SK-N-SH (cell line): ENCODE measurements around the gene OR6K3. TPM values are rescaled to one million over a fixed set of nuclear protein-coding genes. Genes with fewer than 3 reads are reported as not detected.

Experiments used
- CTCF ChIA-PET: fragments of 300-600, 350-600 bp; formaldehyde crosslinking; extraction: SDS; loops from one replicate; lab custom pipeline; 2021; lab: Yijun Ruan, JAX
- POLR2A ChIA-PET: fragments of 350-600 bp; sonication (Branson Sonifier 250); formaldehyde crosslinking; extraction: SDS; loops from one replicate; lab custom pipeline; 2020; ENCODE audit warnings: antibody characterized with exemption, inconsistent platforms; lab: Yijun Ruan, JAX
- DNase-seq: peaks from one replicate; pipeline ENCODE4 v3.0.0; 2012
- H2AFZ ChIP-seq: fragments of 200-600 bp; sonication (generic); 2 replicates; pipeline ENCODE4 v1.8.1; 2016; ENCODE audit warnings: antibody characterized with exemption, mild to moderate bottlenecking, low read depth
- H3F3A ChIP-seq: fragments of 200-600 bp; sonication (generic); replicated peaks from 2 replicates; pipeline ENCODE3; 2016; ENCODE audit warnings: antibody characterized with exemption, mild to moderate bottlenecking; ENCODE audit not compliant: insufficient read depth
- H3K27ac ChIP-seq, 2 experiments: fragments of 200-500 bp in 1 of 2; fragments of 200-600 bp in 1 of 2; sonication (Bioruptor generic) in 1 of 2; sonication (generic), shearing (Covaris generic) in 1 of 2; 2 replicates each; pipeline versions ENCODE4 v1.5.1 to v1.6.1; 2014 to 2016; ENCODE audit warnings: low read depth in 2 of 2, inconsistent platforms in 1 of 2, low read length in 1 of 2, mild to moderate bottlenecking in 1 of 2, mixed read lengths in 1 of 2
- H3K27me3 ChIP-seq: fragments of 200-600 bp; sonication (generic), shearing (Covaris generic); 2 replicates; pipeline ENCODE4 v1.6.1; 2016; ENCODE audit warnings: mixed run types; ENCODE audit not compliant: insufficient read depth
- H3K36me3 ChIP-seq, 2 experiments: fragments of 200-500 bp in 1 of 2; fragments of 200-600 bp in 1 of 2; sonication (Bioruptor generic) in 1 of 2; sonication (generic) in 1 of 2; replicated peaks in 1 of 2; 2 replicates each; pipeline versions ENCODE3 to v1.5.1; 2014 to 2016; ENCODE audit warnings: low read length in 1 of 2, mild to moderate bottlenecking in 1 of 2; ENCODE audit not compliant: insufficient read depth in 2 of 2, control insufficient read depth in 1 of 2
- H3K4me1 ChIP-seq, 2 experiments: fragments of 200-500 bp in 1 of 2; fragments of 200-600 bp in 1 of 2; sonication (Bioruptor generic) in 1 of 2; sonication (generic), shearing (Covaris generic) in 1 of 2; 2 replicates each; pipeline versions ENCODE4 v1.5.1 to v1.6.1; 2014 to 2016; ENCODE audit warnings: low read depth in 1 of 2, low read length in 1 of 2, mixed run types in 1 of 2; ENCODE audit not compliant: insufficient read depth in 2 of 2, control insufficient read depth in 1 of 2
- H3K4me2 ChIP-seq: fragments of 200-600 bp; sonication (generic), shearing (Covaris generic); 2 replicates; pipeline ENCODE4 v1.6.1; 2017; ENCODE audit warnings: mixed run types
- H3K4me3 ChIP-seq, 2 experiments: fragments of 200-500 bp in 1 of 2; fragments of 200-600 bp in 1 of 2; sonication (Bioruptor generic) in 1 of 2; sonication (generic), shearing (Covaris generic) in 1 of 2; 2 replicates each; pipeline versions ENCODE4 v1.5.1 to v1.8.1; 2014 to 2016; ENCODE audit warnings: low read depth in 2 of 2, inconsistent platforms in 1 of 2, low read length in 1 of 2, mild to moderate bottlenecking in 1 of 2, mixed read lengths in 1 of 2, moderate library complexity in 1 of 2
- H3K79me2 ChIP-seq: fragments of 200-600 bp; sonication (generic); 2 replicates; pipeline ENCODE4 v1.8.1; 2017; ENCODE audit warnings: mild to moderate bottlenecking; ENCODE audit not compliant: insufficient read depth
- H3K9ac ChIP-seq: fragments of 200-600 bp; sonication (generic); 2 replicates; pipeline ENCODE4 v1.6.1; 2017; ENCODE audit warnings: mixed run types
- H3K9me2 ChIP-seq: fragments of 200-600 bp; sonication (generic); 2 replicates; pipeline ENCODE4 v1.6.1; 2017; ENCODE audit warnings: mixed run types
- H3K9me3 ChIP-seq: fragments of 200-600 bp; sonication (generic); 2 replicates; pipeline ENCODE4 v1.6.1; 2017; ENCODE audit warnings: mixed run types, mild to moderate bottlenecking, moderate library complexity
- H4K20me1 ChIP-seq: fragments of 200-600 bp; sonication (generic); 2 replicates; pipeline ENCODE4 v1.6.1; 2017; ENCODE audit warnings: mild to moderate bottlenecking, mixed run types; ENCODE audit not compliant: insufficient read depth
- CHD2 ChIP-seq: fragments of 150-350 bp; IDR thresholded peaks from 2 replicates; pipeline ENCODE4 v1.6.1; 2018; ENCODE audit warnings: low read length; ENCODE audit not compliant: partially characterized antibody
- ELF1 ChIP-seq: IDR thresholded peaks from 2 replicates; pipeline ENCODE4 v1.4.0; 2012
- EZH2phosphoT487 ChIP-seq: fragments of 200-600 bp; sonication (generic); IDR thresholded peaks from 2 replicates; pipeline ENCODE4 v1.6.1; 2017; ENCODE audit warnings: low read depth, mixed run types, mild to moderate bottlenecking, antibody characterized with exemption, moderate library complexity, borderline replicate concordance
- FOSL2 ChIP-seq: IDR thresholded peaks from 2 replicates; pipeline ENCODE4 v1.4.0; 2012; ENCODE audit warnings: low read depth, mild to moderate bottlenecking, moderate library complexity, borderline replicate concordance
- FOXJ3 ChIP-seq: sonication (generic); formaldehyde crosslinking; IDR thresholded peaks from 2 replicates; pipeline ENCODE4 v1.5.1; 2020; ENCODE audit warnings: mild to moderate bottlenecking, missing genetic modification reagents
- FOXM1 ChIP-seq: IDR thresholded peaks from 2 replicates; pipeline ENCODE4 v1.4.0; 2012; ENCODE audit warnings: low read depth, mild to moderate bottlenecking
- GABPA ChIP-seq: IDR thresholded peaks from 2 replicates; pipeline ENCODE4 v1.4.0; 2012; ENCODE audit warnings: low read depth, mild to moderate bottlenecking
- GATA2 ChIP-seq: sonication (generic); formaldehyde crosslinking; IDR thresholded peaks from 2 replicates; pipeline ENCODE4 v1.5.0; 2020; ENCODE audit warnings: mild to moderate bottlenecking, missing genetic modification reagents
- MEF2A ChIP-seq: IDR thresholded peaks from 2 replicates; pipeline ENCODE4 v1.4.0; 2012; ENCODE audit warnings: low read depth, borderline replicate concordance
- MXI1 ChIP-seq: IDR thresholded peaks from 2 replicates; pipeline ENCODE4 v1.6.1; 2012; ENCODE audit warnings: mild to moderate bottlenecking, low read depth, low read length, improper control_type of control experiment
- NFIC ChIP-seq: IDR thresholded peaks from 2 replicates; pipeline ENCODE4 v1.4.0; 2012; ENCODE audit warnings: borderline replicate concordance
- POLR2AphosphoS5 ChIP-seq: IDR thresholded peaks from 2 replicates; pipeline ENCODE4 v1.6.1; 2012; ENCODE audit warnings: low read depth, low read length
- REST ChIP-seq: IDR thresholded peaks from 2 replicates; pipeline ENCODE4 v1.6.1; 2012; ENCODE audit warnings: mild to moderate bottlenecking, low read depth, low read length, moderate library complexity
- RFX5 ChIP-seq: IDR thresholded peaks from 2 replicates; pipeline ENCODE4 v1.6.1; 2012; ENCODE audit warnings: mild to moderate bottlenecking, improper control_type of control experiment, low read length
- SIN3A ChIP-seq: IDR thresholded peaks from 2 replicates; pipeline ENCODE4 v1.6.1; 2012; ENCODE audit warnings: low read depth, mild to moderate bottlenecking, low read length, moderate library complexity, borderline replicate concordance
- TCF12 ChIP-seq: IDR thresholded peaks from 2 replicates; pipeline ENCODE4 v1.4.0; 2012
- USF2 ChIP-seq: fragments of 150-350 bp; IDR thresholded peaks from 2 replicates; pipeline ENCODE4 v1.6.1; 2017; ENCODE audit warnings: antibody characterized with exemption, low read length, low read depth, borderline replicate concordance
- WGBS: methylation state at CpG from one replicate; pipeline ENCODE4 v1.1.6; 2017; ENCODE audit warnings: low lambda C conversion rate; 5-methylcytosine and 5-hydroxymethylcytosine counted together
- polyA plus RNA-seq, 3 experiments: library from polyadenylated mRNA; depleted of rRNA; stranded (reverse); fragments of >200 nt; gene quantifications; 2 replicates each; pipeline ENCODE4 v1.2.3, GENCODE V29; 2012
- TF ChIP-seq, protein P1 (sequence below): IDR thresholded peaks from 2 replicates; pipeline ENCODE4 v1.4.0; 2012; ENCODE audit warnings: low read depth
- TF ChIP-seq, protein P2 (sequence below): IDR thresholded peaks from 2 replicates; pipeline ENCODE4 v1.4.0; 2012; ENCODE audit warnings: low read depth, borderline replicate concordance
- TF ChIP-seq, protein P3 (sequence below): fragments of 200-600 bp; sonication (generic); IDR thresholded peaks from 2 replicates; pipeline ENCODE4 v1.6.1; 2017; ENCODE audit warnings: antibody characterized with exemption, mild to moderate bottlenecking, moderate library complexity

The OR6K3 gene
- polyA plus RNA-seq, 1 of the 3 experiments (the other 2 are of a cell fraction), result not detected

GRCh38 chr1:158752155-158752712 is 31.7 kb upstream of the OR6K3 start:
- Histone ChIP-seq H3K4me3 (no peak overlapping the region), H4K20me1 (no peaks in the 10 kb centered on the region), H3K27me3 (no peaks in the 10 kb centered on the region), H3K9me3 (no peaks in the 10 kb centered on the region)
- TF ChIP-seq POLR2AphosphoS5 (no peak), MXI1 (no peak), RFX5 (no peak), EZH2phosphoT487 (no peak), ELF1 (no peak), GABPA (no peak), FOXJ3 (CRISPR knock-in tag) (no peak), GATA2 (CRISPR knock-in tag) (no peak)
- TF ChIP-seq, all 33 proteins: peak for 0
- Histone ChIP-seq H3K79me2 (no peaks in the 10 kb centered on the region), H3K9me2 (0 out of 2 replicates have a peak, but pooled peaks cover 2% of the 10 kb centered on the region), H3K9ac (no peak overlapping the region), H3K4me2 (no peak overlapping the region), H2AFZ (no peak overlapping the region), H3K36me3 (no peaks in the 10 kb centered on the region), H3K4me1 (no peaks in the 10 kb centered on the region), H3K27ac (no peak overlapping the region), H3F3A (no peaks in the 10 kb centered on the region)
- ChIA-PET POLR2A (no interaction called here), CTCF (no interaction called here)
- WGBS, result 7% methylated on average over 5 of the region's 9 CpGs
- DNase-seq, result no peak

DNA sequence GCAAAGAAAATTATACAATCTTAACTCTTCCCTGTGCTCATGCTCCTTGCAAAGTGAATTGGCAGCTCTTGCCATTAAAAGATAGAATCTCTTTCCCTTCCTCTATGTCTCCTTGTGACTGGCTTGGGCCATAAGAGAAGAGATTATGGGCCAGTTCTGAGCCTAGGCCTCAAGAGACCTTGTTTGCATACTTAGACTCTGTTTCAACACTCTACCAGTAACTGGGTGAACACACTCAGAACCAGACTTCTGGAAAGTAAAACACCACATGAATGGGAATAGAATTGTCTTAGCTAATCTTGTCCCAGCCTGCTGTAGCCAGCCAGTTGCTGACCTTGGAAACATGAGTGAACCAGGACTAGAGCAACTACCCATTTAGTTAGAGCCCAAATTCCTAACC is 15.3 kb upstream of the OR6K3 start:
- Histone ChIP-seq H3F3A (no peaks in the 10 kb centered on the region), H3K27ac (no peak overlapping the region), H3K36me3 (no peaks in the 10 kb centered on the region), H3K79me2 (no peaks in the 10 kb centered on the region), H3K9me2 (no peaks in the 10 kb centered on the region), H3K9me3 (no peaks in the 10 kb centered on the region), H2AFZ (no peak overlapping the region), H3K4me3 (no peak overlapping the region), H3K9ac (no peak overlapping the region), H3K27me3 (peaks cover 5% of the 10 kb centered on the region; the same call in 1 of the 2 replicates), H4K20me1 (no peaks in the 10 kb centered on the region), H3K4me1 (no peaks in the 10 kb centered on the region), H3K4me2 (no peak overlapping the region)
- no peak for DNase-seq
- ChIA-PET CTCF (no interaction called here), POLR2A (no interaction called here)
- TF ChIP-seq, protein P1, sequence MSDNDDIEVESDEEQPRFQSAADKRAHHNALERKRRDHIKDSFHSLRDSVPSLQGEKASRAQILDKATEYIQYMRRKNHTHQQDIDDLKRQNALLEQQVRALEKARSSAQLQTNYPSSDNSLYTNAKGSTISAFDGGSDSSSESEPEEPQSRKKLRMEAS, result no peak
- no peak for TF ChIP-seq GABPA
- TF ChIP-seq FOXJ3 (CRISPR knock-in tag), result no peak
- no peak for TF ChIP-seq SIN3A
- no peak for TF ChIP-seq EZH2phosphoT487
- TF ChIP-seq, protein P2, sequence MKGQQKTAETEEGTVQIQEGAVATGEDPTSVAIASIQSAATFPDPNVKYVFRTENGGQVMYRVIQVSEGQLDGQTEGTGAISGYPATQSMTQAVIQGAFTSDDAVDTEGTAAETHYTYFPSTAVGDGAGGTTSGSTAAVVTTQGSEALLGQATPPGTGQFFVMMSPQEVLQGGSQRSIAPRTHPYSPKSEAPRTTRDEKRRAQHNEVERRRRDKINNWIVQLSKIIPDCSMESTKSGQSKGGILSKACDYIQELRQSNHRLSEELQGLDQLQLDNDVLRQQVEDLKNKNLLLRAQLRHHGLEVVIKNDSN, result no peak
- no peak for TF ChIP-seq FOSL2
- TF ChIP-seq, protein P3, sequence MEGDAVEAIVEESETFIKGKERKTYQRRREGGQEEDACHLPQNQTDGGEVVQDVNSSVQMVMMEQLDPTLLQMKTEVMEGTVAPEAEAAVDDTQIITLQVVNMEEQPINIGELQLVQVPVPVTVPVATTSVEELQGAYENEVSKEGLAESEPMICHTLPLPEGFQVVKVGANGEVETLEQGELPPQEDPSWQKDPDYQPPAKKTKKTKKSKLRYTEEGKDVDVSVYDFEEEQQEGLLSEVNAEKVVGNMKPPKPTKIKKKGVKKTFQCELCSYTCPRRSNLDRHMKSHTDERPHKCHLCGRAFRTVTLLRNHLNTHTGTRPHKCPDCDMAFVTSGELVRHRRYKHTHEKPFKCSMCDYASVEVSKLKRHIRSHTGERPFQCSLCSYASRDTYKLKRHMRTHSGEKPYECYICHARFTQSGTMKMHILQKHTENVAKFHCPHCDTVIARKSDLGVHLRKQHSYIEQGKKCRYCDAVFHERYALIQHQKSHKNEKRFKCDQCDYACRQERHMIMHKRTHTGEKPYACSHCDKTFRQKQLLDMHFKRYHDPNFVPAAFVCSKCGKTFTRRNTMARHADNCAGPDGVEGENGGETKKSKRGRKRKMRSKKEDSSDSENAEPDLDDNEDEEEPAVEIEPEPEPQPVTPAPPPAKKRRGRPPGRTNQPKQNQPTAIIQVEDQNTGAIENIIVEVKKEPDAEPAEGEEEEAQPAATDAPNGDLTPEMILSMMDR, result no peak
- no peak for TF ChIP-seq REST
- no peak for TF ChIP-seq NFIC
- TF ChIP-seq USF2, result no peak
- TF ChIP-seq GATA2 (CRISPR knock-in tag), result no peak
- TF ChIP-seq MEF2A, result no peak
- no peak for TF ChIP-seq CHD2
- no peak for TF ChIP-seq TCF12
- TF ChIP-seq FOXM1, result no peak
